Uterus (tissue), 2 donors: ENCODE data around the gene CFP.

Experiments used
- POLR2A ChIP-seq, 2 donors: fragments of 450-650 bp; IDR thresholded peaks; one replicate each; pipeline ENCODE4 v1.6.1; 2016; ENCODE audit warnings: antibody characterized with exemption in 2 of 2, mild to moderate bottlenecking in 1 of 2, moderate library complexity in 1 of 2
- TF ChIP-seq, protein P1 (sequence below), 4 experiments: fragments of 200-600 bp in 2 of 4; fragments of 450-650 bp in 2 of 4; sonication (generic) in 2 of 4; IDR thresholded peaks; one replicate each; pipeline ENCODE4 v1.5.1; 2016 to 2019; ENCODE audit warnings: antibody characterized with exemption in 4 of 4, mild to moderate bottlenecking in 2 of 4, moderate library complexity in 1 of 4

DNA sequence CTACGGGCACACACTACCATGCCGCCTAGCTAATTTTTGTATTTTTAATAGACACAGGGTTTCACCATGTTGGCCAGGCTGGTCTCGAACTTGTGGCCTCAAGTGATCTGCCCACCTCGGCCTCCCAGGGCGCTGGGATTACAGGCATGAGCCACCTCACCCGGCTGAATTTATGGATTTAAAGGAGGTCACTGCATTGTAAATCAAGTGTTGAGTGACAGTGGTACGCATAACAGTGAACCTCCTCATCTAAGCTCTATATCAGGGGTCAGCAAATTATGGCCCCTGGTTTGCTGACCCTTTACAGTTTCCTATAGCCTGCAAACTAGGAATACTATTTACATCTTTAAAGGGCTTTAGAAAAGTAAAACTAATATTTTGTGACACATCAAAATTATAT lies 31.8 kb upstream of the CFP start:
- TF ChIP-seq POLR2A (IDR thresholded peaks at IDR 0.05) = no peak
- TF ChIP-seq, protein P1, sequence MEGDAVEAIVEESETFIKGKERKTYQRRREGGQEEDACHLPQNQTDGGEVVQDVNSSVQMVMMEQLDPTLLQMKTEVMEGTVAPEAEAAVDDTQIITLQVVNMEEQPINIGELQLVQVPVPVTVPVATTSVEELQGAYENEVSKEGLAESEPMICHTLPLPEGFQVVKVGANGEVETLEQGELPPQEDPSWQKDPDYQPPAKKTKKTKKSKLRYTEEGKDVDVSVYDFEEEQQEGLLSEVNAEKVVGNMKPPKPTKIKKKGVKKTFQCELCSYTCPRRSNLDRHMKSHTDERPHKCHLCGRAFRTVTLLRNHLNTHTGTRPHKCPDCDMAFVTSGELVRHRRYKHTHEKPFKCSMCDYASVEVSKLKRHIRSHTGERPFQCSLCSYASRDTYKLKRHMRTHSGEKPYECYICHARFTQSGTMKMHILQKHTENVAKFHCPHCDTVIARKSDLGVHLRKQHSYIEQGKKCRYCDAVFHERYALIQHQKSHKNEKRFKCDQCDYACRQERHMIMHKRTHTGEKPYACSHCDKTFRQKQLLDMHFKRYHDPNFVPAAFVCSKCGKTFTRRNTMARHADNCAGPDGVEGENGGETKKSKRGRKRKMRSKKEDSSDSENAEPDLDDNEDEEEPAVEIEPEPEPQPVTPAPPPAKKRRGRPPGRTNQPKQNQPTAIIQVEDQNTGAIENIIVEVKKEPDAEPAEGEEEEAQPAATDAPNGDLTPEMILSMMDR (IDR thresholded peaks at IDR 0.05) = no peak
